Measurements from ENCODE around the gene CHRNA7. TPM values are rescaled to one million over a fixed set of nuclear protein-coding genes. Genes with fewer than 3 reads are reported as not detected.

Gene CHRNA7
- total and polyA plus RNA-seq, 8 donors = 1.2 to 32.3 (median 24.6) TPM

DNA sequence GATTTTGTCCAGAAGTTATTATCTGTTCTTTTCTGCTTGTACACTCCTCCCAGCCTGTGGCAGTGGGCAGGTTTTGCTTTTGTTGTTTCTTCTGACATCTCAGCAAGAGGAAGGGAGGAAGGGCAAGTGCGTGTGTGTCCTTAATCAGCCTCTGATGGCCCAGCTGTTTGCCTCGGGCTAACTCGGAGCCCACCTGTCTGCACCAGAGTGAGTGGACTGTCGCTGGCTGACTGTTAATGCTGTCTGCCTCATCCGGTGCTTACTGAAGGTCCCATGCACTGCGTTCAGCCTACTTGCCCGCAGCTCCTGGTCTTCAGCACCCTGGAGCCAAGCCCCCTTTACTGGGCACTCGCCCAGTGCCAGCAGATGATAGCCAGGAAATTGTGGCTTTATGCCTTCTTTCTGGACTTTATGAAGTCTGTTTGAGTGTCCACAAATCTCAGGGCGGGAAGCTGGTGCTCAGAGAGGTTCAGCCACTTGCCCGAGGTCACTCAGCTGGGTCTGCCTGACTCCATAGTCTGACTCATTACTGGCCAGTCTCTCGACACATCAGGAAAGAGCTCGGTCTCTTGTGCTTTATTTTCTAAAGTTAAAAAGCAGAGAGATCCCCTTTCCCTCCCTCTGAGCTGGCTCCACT lies 89.5 kb downstream of the CHRNA7 start:
- intact Hi-C loops (cut with DNase I) = no loop called here
- TF ChIP-seq, protein P1, sequence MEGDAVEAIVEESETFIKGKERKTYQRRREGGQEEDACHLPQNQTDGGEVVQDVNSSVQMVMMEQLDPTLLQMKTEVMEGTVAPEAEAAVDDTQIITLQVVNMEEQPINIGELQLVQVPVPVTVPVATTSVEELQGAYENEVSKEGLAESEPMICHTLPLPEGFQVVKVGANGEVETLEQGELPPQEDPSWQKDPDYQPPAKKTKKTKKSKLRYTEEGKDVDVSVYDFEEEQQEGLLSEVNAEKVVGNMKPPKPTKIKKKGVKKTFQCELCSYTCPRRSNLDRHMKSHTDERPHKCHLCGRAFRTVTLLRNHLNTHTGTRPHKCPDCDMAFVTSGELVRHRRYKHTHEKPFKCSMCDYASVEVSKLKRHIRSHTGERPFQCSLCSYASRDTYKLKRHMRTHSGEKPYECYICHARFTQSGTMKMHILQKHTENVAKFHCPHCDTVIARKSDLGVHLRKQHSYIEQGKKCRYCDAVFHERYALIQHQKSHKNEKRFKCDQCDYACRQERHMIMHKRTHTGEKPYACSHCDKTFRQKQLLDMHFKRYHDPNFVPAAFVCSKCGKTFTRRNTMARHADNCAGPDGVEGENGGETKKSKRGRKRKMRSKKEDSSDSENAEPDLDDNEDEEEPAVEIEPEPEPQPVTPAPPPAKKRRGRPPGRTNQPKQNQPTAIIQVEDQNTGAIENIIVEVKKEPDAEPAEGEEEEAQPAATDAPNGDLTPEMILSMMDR (IDR thresholded peaks at IDR 0.05) = no peak
- no peaks in the 10 kb centered on the region for H3K4me1 ChIP-seq

DNA sequence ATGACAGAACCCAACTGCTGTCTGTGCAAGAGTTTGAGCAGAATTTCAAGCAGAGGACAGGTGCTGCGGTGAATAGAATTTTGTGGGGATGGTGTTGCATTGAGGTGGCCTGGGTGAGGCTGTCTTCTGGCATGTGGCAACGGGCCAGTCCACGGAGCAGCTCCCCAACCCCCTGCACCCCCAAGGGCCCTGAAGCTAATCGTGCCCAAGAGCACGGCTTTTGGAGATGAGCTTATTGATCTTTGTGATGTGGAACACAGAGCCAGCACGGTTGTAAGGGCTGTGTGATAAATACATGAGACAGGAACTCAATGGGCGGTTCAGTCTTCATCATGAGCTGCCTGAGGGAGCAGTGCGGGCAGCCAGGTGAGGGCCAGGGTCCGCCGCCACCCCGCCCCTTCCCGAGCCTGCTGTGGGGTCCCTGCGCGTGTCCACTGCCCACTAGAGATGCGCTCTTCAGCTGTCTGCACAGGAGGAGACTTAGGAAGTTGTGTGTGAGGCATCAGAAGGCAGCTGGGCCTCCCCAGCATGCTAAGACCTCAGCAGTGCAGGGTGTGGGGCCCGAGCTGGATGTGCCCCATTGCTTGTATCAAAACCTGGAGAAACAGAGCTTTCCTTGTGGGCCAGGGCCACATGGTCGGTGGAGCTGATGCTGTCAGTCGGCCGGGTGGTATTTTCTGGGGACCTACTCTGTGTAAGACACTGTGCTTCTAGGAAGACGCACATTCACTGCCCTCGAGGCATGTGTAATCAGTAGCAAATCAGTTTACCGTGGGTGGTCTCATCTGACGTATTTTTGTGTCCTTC lies 90.5 kb downstream of the CHRNA7 start:
- TF ChIP-seq, protein P1 (IDR thresholded peaks at IDR 0.05) = no peak

More for the DNA sequence above, 89.5 kb downstream of the CHRNA7 start:
- H3K36me3 ChIP-seq = no peaks in the 10 kb centered on the region
- H3K4me3 ChIP-seq = no peak overlapping the region
- no peaks in the 10 kb centered on the region for H3K27me3 ChIP-seq
- no peaks in the 10 kb centered on the region for H3K9me3 ChIP-seq
- DNase-seq (no peak), ATAC-seq (no peak)
- H3K27ac ChIP-seq = no peak overlapping the region

DNA sequence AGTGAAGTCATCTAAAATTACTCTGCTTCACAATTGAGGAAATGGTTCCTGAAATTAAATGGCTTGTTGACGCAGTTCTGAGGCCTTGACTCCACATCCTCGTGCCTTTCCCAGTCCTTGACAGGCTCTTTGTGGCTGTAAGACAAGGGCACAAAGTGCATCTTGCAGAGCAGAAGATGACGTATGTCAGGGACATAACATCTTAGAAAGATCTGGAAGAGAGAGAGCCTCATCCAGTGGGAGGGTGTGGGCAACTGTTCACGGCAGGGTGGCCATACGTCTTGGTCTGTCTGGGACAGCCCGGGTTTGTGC lies 91.0 kb downstream of the CHRNA7 start:
- DNase-seq (no peak), ATAC-seq (no peak)
- Histone ChIP-seq H3K4me3 (no peak overlapping the region), H3K27ac (no peak overlapping the region), H3K9me3 (no peaks in the 10 kb centered on the region), H3K36me3 (no peaks in the 10 kb centered on the region), H3K27me3 (no peaks in the 10 kb centered on the region), H3K4me1 (no peaks in the 10 kb centered on the region)
- intact Hi-C loops (cut with DNase I) = no loop called here
- TF ChIP-seq, protein P1 (IDR thresholded peaks at IDR 0.05) = no peak

More for the DNA sequence above, 90.5 kb downstream of the CHRNA7 start:
- no peak for DNase-seq
- no peaks in the 10 kb centered on the region for H3K27me3 ChIP-seq
- no peak overlapping the region for H3K4me3 ChIP-seq
- no peaks in the 10 kb centered on the region for H3K4me1 ChIP-seq
- no peak for ATAC-seq
- H3K27ac ChIP-seq = no peak overlapping the region
- intact Hi-C loops (cut with DNase I) = no loop called here
- H3K9me3 ChIP-seq = no peaks in the 10 kb centered on the region
- no peaks in the 10 kb centered on the region for H3K36me3 ChIP-seq

- Histone ChIP-seq H3K4me1 (no peaks in the 10 kb centered on the region), H3K27ac (no peak overlapping the region), H3K36me3 (no peaks in the 10 kb centered on the region), H3K9me3 (no peaks in the 10 kb centered on the region), H3K27me3 (no peaks in the 10 kb centered on the region), H3K4me3 (no peak overlapping the region)
- no peak for ATAC-seq
- no peak for DNase-seq
- intact Hi-C loops (cut with DNase I) = no loop called here
- TF ChIP-seq, protein P1 (IDR thresholded peaks at IDR 0.05) = no peak
Observed at GRCh38 chr15:32122013-32122412, 91.7 kb downstream of the CHRNA7 start.

GRCh38 chr15:32123473-32123872 lies 93.2 kb downstream of the CHRNA7 start:
- H3K9me3 ChIP-seq = no peaks in the 10 kb centered on the region
- no peaks in the 10 kb centered on the region for H3K27me3 ChIP-seq
- intact Hi-C loops (cut with DNase I) = no loop called here
- ATAC-seq (no peak), DNase-seq (no peak)
- no peaks in the 10 kb centered on the region for H3K36me3 ChIP-seq
- H3K4me1 ChIP-seq = no peaks in the 10 kb centered on the region
- no peak overlapping the region for H3K27ac ChIP-seq
- H3K4me3 ChIP-seq = no peak overlapping the region
- TF ChIP-seq, protein P1 (IDR thresholded peaks at IDR 0.05) = no peak
